Measurements from ENCODE around the gene AKAP1.

GRCh38 chr17:57121308-57122042 is 36.4 kb downstream of the AKAP1 start:
- TF ChIP-seq, protein P1, sequence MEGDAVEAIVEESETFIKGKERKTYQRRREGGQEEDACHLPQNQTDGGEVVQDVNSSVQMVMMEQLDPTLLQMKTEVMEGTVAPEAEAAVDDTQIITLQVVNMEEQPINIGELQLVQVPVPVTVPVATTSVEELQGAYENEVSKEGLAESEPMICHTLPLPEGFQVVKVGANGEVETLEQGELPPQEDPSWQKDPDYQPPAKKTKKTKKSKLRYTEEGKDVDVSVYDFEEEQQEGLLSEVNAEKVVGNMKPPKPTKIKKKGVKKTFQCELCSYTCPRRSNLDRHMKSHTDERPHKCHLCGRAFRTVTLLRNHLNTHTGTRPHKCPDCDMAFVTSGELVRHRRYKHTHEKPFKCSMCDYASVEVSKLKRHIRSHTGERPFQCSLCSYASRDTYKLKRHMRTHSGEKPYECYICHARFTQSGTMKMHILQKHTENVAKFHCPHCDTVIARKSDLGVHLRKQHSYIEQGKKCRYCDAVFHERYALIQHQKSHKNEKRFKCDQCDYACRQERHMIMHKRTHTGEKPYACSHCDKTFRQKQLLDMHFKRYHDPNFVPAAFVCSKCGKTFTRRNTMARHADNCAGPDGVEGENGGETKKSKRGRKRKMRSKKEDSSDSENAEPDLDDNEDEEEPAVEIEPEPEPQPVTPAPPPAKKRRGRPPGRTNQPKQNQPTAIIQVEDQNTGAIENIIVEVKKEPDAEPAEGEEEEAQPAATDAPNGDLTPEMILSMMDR (conservative IDR thresholded peaks at IDR 0.05), result peak; percentile 86
- no peak for TF ChIP-seq ZFX (IDR thresholded peaks at IDR 0.05)
